Measurements from ENCODE around the gene AUTS2. TPM values are rescaled to one million over a fixed set of nuclear protein-coding genes. Genes with fewer than 3 reads are reported as not detected.

The AUTS2 gene
- total RNA-seq, 1 experiment from 2014 or later = 256 TPM

DNA sequence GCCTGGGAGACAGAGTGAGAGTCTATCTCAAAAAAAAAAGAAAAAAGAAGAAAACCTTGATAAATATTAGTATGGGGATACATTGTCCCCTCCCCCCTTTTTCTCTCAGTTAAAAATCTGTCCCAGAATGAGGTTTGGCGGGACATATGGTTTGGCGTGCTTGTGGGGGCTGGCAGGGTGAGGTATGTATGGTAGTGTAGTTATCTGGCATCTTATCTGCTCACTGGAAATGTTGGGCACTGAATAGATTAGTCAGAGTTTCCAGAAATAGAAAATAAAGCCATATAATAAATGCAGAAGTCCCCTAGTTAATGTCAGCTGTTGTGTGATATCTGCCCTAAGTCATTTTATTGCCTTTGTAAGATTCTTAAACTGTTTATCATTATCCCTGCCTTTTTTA, 1136.1 kb downstream of the AUTS2 start:
- no CpG with 5 or more reads among the region's 2 CpGs for WGBS (ENCODE audit: extremely low coverage, insufficient read length, low lambda C conversion rate)
- DNase-seq = no peak
- no peak overlapping the region for H2BK5ac ChIP-seq (ENCODE audit: insufficient read length, low read length)
- H3K27me3 ChIP-seq (ENCODE audit: insufficient read depth, low read length) = no peaks in the 10 kb centered on the region
- H2AFZ ChIP-seq (ENCODE audit: low read length) = no peak overlapping the region
- no peak overlapping the region for H3K27ac ChIP-seq (ENCODE audit: insufficient read length, low read depth, low read length)
- H4K20me1 ChIP-seq (ENCODE audit: control insufficient read depth, insufficient read depth, insufficient read length) = no peaks in the 10 kb centered on the region
- no peak overlapping the region for H3K23ac ChIP-seq (ENCODE audit: insufficient read length, low read depth, low read length)
- H2AK5ac ChIP-seq (ENCODE audit: insufficient read length, low read length) = no peak overlapping the region
- H2BK120ac ChIP-seq (ENCODE audit: low read depth, low read length, poor library complexity, severe bottlenecking) = no peak overlapping the region
- no peak overlapping the region for H3K14ac ChIP-seq (ENCODE audit: insufficient read depth, low read length)
- H4K5ac ChIP-seq (ENCODE audit: insufficient read length, low read depth, low read length) = no peak overlapping the region
- H3K79me1 ChIP-seq (ENCODE audit: insufficient read depth, low read depth, low read length, poor library complexity, severe bottlenecking) = peaks cover 14% of the 10 kb centered on the region
- H3T11ph ChIP-seq (ENCODE audit: low read length) = no peak overlapping the region
- no peaks in the 10 kb centered on the region for H3K9me3 ChIP-seq (ENCODE audit: control insufficient read depth, low read depth, low read length)
- TF ChIP-seq, protein P1, sequence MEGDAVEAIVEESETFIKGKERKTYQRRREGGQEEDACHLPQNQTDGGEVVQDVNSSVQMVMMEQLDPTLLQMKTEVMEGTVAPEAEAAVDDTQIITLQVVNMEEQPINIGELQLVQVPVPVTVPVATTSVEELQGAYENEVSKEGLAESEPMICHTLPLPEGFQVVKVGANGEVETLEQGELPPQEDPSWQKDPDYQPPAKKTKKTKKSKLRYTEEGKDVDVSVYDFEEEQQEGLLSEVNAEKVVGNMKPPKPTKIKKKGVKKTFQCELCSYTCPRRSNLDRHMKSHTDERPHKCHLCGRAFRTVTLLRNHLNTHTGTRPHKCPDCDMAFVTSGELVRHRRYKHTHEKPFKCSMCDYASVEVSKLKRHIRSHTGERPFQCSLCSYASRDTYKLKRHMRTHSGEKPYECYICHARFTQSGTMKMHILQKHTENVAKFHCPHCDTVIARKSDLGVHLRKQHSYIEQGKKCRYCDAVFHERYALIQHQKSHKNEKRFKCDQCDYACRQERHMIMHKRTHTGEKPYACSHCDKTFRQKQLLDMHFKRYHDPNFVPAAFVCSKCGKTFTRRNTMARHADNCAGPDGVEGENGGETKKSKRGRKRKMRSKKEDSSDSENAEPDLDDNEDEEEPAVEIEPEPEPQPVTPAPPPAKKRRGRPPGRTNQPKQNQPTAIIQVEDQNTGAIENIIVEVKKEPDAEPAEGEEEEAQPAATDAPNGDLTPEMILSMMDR (conservative IDR thresholded peaks at IDR 0.05) = no peak
- Mint-ChIP-seq H3K27me3 (ENCODE audit: low read depth) (no peaks in the 10 kb centered on the region), H3K36me3 (ENCODE audit: insufficient read depth in 1 of 3, low read depth in 3 of 3) (peaks cover 16 to 62% (median 56%) of the 10 kb centered on the region in 3 experiments), H3K27ac (peak overlapping the region; percentile 40 to 82 (median 53); a peak in 2 of 7 replicates), H3K4me3 (no peak overlapping the region), H3K9me3 (peaks cover 4 to 6% of the 10 kb centered on the region in 2 experiments; a peak in 1 of 5 replicates), H3K4me1 (peaks cover 68 to 90% of the 10 kb centered on the region in 2 experiments)
- H3K18ac ChIP-seq (ENCODE audit: insufficient read length, low read depth, low read length) = no peak overlapping the region
- H4K91ac ChIP-seq (ENCODE audit: insufficient read length, low read depth, low read length) = no peak overlapping the region
- H3K56ac ChIP-seq (ENCODE audit: insufficient read length, low read depth, low read length) = no peak overlapping the region
- H2BK20ac ChIP-seq (ENCODE audit: low read depth, low read length, poor library complexity, severe bottlenecking) = no peak overlapping the region
- H3K23me2 ChIP-seq (ENCODE audit: insufficient read length, low read depth, low read length, poor library complexity, severe bottlenecking) = no peaks in the 10 kb centered on the region
- H3K4me2 ChIP-seq (ENCODE audit: insufficient read depth, insufficient read length, low read length) = no peak overlapping the region
- H3K4me1 ChIP-seq (ENCODE audit: insufficient read depth, low read length) = peaks cover 14% of the 10 kb centered on the region; the same call in 1 of the 2 replicates
- no peak overlapping the region for H3K9ac ChIP-seq (ENCODE audit: extremely low read depth, insufficient read length, low read length)
- H2BK15ac ChIP-seq (ENCODE audit: low read depth, low read length) = no peak overlapping the region
- no peak overlapping the region for H3K4ac ChIP-seq (ENCODE audit: low read depth, low read length)
- H3K79me2 ChIP-seq (ENCODE audit: insufficient read depth, low read length) = peaks cover 24% of the 10 kb centered on the region; the same call in 1 of the 2 replicates
- no peak overlapping the region for H4K8ac ChIP-seq (replicated peaks; ENCODE audit: insufficient read length, low read depth, low read length)
- no peak overlapping the region for H2BK12ac ChIP-seq (ENCODE audit: insufficient read length, low read depth, low read length)

Data from H9 (cell line).